ENCODE measurements around the gene PIGV. TPM values are rescaled to one million over a fixed set of nuclear protein-coding genes. Genes with fewer than 3 reads are reported as not detected.

The PIGV gene
- total RNA-seq, 1 donor, result 16.8 TPM

DNA sequence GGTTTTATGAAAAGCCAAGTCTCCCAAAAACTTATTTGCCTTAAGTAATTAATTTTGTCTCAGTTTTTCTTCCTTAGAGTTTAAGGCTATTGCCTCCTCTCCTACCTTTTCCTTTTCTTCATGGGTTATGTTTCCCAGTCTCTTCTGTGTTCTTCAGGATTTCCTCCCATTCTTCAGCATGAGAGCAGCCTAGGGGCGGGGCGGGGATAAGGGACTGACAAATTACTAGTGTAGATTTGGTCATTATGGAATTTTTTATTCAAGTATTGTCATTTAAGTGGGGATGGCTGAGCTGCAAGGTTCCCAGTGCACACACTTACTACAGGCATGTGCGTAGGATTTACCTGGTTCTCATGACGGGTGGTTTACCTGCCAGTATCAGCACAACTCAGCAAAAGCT lies 35.2 kb upstream of the PIGV start:
- no peak for DNase-seq (ENCODE audit: low read depth)
- TF ChIP-seq, protein P1, sequence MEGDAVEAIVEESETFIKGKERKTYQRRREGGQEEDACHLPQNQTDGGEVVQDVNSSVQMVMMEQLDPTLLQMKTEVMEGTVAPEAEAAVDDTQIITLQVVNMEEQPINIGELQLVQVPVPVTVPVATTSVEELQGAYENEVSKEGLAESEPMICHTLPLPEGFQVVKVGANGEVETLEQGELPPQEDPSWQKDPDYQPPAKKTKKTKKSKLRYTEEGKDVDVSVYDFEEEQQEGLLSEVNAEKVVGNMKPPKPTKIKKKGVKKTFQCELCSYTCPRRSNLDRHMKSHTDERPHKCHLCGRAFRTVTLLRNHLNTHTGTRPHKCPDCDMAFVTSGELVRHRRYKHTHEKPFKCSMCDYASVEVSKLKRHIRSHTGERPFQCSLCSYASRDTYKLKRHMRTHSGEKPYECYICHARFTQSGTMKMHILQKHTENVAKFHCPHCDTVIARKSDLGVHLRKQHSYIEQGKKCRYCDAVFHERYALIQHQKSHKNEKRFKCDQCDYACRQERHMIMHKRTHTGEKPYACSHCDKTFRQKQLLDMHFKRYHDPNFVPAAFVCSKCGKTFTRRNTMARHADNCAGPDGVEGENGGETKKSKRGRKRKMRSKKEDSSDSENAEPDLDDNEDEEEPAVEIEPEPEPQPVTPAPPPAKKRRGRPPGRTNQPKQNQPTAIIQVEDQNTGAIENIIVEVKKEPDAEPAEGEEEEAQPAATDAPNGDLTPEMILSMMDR (IDR thresholded peaks at IDR 0.05; ENCODE audit: insufficient read depth, low read depth, low read length), result no peak
- H3K4me3 ChIP-seq (ENCODE audit: low read depth, low read length), result no peak overlapping the region

DNA sequence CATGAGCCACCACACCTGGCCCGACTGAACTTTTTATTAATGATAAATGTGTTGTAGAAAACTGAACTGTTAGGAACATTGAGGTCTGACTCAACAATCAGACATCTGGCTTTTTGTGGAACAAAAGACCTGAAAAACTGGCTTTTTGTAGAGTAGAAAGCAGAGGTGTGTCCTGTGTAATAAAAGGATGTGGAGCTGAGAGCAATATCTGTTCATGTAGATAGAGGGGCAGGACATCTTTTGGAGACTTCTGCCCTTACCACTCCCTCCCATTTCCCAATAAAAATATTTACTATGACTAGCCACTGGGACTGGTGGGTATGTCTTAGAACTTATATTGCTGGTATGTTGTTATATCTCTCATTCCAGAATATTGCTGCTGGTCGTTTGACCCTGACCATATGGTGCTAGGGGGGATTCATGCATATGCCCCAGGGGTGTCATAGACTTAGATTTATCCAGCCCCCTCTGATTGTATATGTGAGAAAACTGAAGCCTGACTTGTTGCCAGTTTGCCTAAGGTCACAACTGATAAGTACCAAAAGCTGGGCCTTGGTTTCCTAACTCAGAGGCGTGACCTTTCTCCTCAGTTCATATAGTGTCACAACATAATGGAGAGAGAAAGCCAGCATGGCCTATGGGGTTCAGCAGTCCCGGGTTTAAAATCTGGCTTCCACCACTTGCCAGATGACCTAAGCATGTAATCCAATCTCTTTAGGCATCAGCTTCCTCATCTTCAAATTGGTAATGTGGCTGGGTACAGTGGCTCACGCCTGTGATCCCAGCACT lies 33.5 kb upstream of the PIGV start:
- TF ChIP-seq, protein P1 (IDR thresholded peaks at IDR 0.05; ENCODE audit: insufficient read depth, low read depth, low read length), result no peak
- DNase-seq (ENCODE audit: low read depth), result no peak
- H3K4me3 ChIP-seq (ENCODE audit: low read depth, low read length), result no peak overlapping the region

DNA sequence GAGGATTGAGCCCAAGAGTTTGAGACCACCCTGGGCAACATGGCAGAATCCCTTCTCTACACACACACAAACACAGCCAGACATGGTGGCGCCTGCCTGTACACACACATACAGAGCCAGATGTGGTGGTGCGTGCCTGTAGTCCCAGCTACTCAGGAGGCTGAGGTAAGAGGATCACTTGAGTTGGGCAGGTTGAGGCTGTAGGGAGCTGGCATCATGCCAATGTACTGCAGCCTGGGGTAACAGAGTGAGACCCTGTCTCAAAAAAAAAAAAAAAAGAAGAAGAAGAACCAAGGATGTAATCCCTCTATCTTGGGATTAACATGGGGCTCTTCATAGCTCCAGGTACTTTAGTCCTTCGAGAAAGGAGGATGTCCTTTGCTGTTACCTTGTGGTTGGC lies 29.4 kb upstream of the PIGV start:
- TF ChIP-seq, protein P1 (IDR thresholded peaks at IDR 0.05; ENCODE audit: insufficient read depth, low read depth, low read length), result no peak

DNA sequence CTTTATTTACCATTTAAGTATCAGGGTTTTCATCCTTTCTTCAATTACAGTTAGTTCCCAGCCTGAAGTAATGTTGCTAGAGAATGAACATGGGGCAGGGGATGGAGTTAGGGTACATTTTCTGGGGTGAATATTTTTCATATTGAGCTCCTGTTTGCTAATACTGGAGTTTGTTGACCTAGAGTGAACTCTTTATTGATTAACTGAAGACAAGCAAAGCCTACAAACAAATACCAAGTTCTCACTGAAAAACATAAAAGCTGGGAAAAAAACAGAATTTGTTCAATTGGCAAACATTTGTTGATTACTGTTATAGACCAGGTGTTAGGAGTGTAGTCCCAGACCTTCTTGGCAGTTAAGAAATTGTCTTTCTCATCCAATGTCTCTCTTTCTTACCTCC lies 28.2 kb upstream of the PIGV start:
- H3K4me3 ChIP-seq (ENCODE audit: low read depth, low read length), result no peak overlapping the region
- TF ChIP-seq, protein P1 (IDR thresholded peaks at IDR 0.05; ENCODE audit: insufficient read depth, low read depth, low read length), result no peak
- DNase-seq (ENCODE audit: low read depth), result no peak

More for the DNA sequence above, 29.4 kb upstream of the PIGV start:
- no peak overlapping the region for H3K4me3 ChIP-seq (ENCODE audit: low read depth, low read length)
- no peak for DNase-seq (ENCODE audit: low read depth)

DNA sequence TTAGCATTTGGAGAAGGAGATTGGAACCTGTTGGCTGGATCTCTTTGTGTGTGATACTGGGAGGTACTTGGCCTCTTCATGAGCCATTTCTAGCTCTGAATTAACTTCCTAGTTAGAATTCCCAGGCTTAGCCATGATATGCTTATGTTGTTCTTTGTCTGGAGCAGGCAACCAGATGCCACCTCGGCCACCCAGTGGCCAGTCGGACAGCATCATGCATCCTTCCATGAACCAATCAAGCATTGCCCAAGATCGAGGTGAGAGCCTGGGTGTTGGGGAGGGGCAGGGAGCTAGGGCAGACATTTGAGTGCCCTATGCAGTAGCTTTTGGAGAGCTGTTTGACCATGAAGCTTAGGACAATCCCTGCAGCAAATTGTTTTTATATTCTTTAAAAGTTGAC lies 26.5 kb upstream of the PIGV start:
- DNase-seq (ENCODE audit: low read depth), result no peak
- TF ChIP-seq, protein P1 (IDR thresholded peaks at IDR 0.05; ENCODE audit: insufficient read depth, low read depth, low read length), result no peak

DNA sequence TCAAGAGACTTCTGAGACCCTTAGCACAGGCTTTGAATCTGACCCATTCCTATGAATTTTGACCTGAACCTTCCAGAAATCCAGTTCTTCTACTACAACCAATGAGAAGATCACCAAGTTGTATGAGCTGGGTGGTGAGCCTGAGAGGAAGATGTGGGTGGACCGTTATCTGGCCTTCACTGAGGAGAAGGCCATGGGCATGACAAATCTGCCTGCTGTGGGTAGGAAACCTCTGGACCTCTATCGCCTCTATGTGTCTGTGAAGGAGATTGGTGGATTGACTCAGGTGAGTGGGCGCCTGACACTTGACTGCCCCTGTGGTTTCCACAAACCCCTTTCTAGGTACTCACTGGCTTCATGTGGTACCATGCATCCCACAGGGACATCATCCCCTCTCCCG lies 20.0 kb upstream of the PIGV start:
- TF ChIP-seq, protein P1 (IDR thresholded peaks at IDR 0.05; ENCODE audit: insufficient read depth, low read depth, low read length), result no peak
- DNase-seq (ENCODE audit: low read depth), result no peak
- no peak overlapping the region for H3K4me3 ChIP-seq (ENCODE audit: low read depth, low read length)

More for the DNA sequence above, 26.5 kb upstream of the PIGV start:
- H3K4me3 ChIP-seq (ENCODE audit: low read depth, low read length), result no peak overlapping the region

DNA sequence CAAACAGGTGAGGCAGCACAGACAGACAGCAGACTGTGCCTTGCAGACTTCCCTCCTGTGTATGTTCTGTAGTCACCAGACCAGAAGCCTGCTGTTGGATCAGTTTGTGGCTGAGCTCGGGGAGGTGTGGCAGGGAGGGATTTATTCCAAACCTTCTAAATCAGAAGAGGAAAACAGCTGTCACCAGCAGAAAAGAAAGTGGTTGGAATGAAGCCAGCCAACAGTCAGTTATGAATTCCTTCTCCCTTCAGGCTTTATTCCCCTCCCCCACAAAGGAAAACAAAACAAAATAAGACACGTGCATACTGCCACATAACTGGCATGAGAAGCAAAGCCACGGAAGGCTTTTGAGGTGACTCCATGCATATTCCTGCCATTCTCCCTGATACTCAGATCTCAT lies 19.0 kb upstream of the PIGV start:
- H3K4me3 ChIP-seq (ENCODE audit: low read depth, low read length), result no peak overlapping the region
- TF ChIP-seq, protein P1 (IDR thresholded peaks at IDR 0.05; ENCODE audit: insufficient read depth, low read depth, low read length), result no peak
- DNase-seq (ENCODE audit: low read depth), result peak; percentile 70
